ENCODE results near the gene UXS1. TPM values are rescaled to one million over a fixed set of nuclear protein-coding genes. Genes with fewer than 3 reads are reported as not detected.

The UXS1 gene
- total and polyA plus RNA-seq, 2 donors from 2014 or later: 56.6 to 74.4 TPM

DNA sequence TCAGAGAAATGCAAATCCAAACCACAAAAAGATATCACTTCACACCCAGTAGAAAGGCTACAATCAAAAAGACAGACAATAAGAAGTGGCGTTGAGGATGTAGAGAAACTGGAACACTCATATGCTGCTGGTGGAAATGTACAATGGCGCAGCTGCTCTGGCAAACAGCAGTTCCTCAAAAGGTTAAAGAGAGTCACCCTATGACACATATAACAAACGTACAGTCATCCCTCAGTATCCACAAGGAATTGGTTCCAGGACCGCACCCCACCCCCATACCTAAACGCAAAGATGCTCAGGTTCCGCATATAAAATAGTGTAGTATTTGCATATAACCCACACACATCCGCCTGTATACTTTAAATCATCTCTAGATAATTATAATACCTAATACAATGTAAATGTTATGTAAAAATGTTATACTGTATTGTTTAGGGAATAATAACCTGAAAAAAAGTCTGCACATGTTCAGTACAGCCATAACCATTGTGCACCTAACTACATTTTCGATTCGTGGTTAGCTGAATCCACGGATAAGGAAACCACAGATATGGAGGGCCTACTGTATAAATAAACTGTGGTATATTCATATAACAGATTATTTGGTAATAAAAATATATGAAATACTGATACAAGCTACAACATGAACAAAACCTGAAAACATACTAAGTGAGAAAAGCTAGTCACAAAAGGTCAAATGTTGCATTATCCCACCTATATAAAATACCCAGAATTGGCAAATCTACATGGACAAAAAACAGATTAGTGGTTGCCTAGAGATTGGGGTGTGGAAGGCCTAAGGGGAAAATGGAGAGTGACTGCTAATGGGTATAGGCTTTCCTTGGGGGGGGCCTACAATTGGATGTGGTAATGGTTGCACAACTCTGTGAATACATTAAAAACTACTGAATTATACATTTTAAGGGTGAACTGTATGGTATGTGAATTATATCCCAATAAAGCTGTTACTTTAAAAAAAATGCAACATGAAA is 37.5 kb downstream of the UXS1 start:
- Histone ChIP-seq H3K9me3 (ENCODE audit: control insufficient read depth in 2 of 3, insufficient read depth in 1 of 3, low read length in 3 of 3) (peaks cover 0 to 12% (median 0%) of the 10 kb centered on the region in 3 donors), H3K4me3 (ENCODE audit: low read length in 3 of 3) (no peak overlapping the region), H3K4me1 (ENCODE audit: control insufficient read depth in 2 of 3, insufficient read depth in 2 of 3, low read depth in 1 of 3, low read length in 3 of 3) (peaks cover 6 to 10% (median 6%) of the 10 kb centered on the region in 3 donors), H3K36me3 (ENCODE audit: control insufficient read depth in 2 of 3, insufficient read depth in 3 of 3, low read length in 3 of 3) (peaks cover 2 to 16% (median 5%) of the 10 kb centered on the region in 3 donors), H3K9ac (ENCODE audit: low read length in 3 of 3) (no peak overlapping the region), H3K27me3 (ENCODE audit: control insufficient read depth, insufficient read depth, low read length) (no peaks in the 10 kb centered on the region), H3K27ac (ENCODE audit: low read depth in 2 of 2, low read length in 2 of 2) (no peak overlapping the region)
- FAIRE-seq (no peak), DNase-seq (no peak)
- TF ChIP-seq, protein P1, sequence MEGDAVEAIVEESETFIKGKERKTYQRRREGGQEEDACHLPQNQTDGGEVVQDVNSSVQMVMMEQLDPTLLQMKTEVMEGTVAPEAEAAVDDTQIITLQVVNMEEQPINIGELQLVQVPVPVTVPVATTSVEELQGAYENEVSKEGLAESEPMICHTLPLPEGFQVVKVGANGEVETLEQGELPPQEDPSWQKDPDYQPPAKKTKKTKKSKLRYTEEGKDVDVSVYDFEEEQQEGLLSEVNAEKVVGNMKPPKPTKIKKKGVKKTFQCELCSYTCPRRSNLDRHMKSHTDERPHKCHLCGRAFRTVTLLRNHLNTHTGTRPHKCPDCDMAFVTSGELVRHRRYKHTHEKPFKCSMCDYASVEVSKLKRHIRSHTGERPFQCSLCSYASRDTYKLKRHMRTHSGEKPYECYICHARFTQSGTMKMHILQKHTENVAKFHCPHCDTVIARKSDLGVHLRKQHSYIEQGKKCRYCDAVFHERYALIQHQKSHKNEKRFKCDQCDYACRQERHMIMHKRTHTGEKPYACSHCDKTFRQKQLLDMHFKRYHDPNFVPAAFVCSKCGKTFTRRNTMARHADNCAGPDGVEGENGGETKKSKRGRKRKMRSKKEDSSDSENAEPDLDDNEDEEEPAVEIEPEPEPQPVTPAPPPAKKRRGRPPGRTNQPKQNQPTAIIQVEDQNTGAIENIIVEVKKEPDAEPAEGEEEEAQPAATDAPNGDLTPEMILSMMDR (IDR thresholded peaks at IDR 0.05; ENCODE audit: borderline replicate concordance, extremely low read depth, insufficient read depth): no peak
- intact Hi-C loops (cut with DNase I): no loop called here

DNA sequence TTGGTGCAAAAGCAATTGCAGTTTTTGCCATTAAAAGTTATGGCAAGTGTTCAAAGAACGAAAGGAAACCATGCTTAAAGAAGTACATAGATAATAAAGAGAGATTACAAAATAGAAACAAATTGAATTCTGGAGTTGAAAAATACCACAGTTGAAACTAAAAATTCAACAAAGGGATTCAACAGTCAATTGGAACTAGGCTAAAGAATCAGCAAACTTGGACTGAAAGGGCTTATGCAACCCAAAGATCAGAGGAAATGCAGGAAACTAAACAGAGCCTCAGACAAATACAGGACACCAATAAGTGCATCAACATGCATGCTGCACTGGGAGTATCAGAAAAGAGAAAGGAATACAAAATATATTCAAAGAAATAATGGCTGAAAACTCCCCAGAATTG is 40.3 kb downstream of the UXS1 start:
- TF ChIP-seq, protein P1 (IDR thresholded peaks at IDR 0.05; ENCODE audit: borderline replicate concordance, extremely low read depth, insufficient read depth): no peak
- no peaks in the 10 kb centered on the region for H3K27me3 ChIP-seq (ENCODE audit: control insufficient read depth, insufficient read depth, low read length)
- H3K9me3 ChIP-seq (ENCODE audit: control insufficient read depth in 2 of 3, insufficient read depth in 1 of 3, low read length in 3 of 3): peaks cover 0 to 12% (median 0%) of the 10 kb centered on the region in 3 donors
- intact Hi-C loops (cut with DNase I): no loop called here
- H3K36me3 ChIP-seq (ENCODE audit: control insufficient read depth in 2 of 3, insufficient read depth in 3 of 3, low read length in 3 of 3): peaks cover 2 to 11% (median 5%) of the 10 kb centered on the region in 3 donors
- peaks cover 0 to 3% (median 0%) of the 10 kb centered on the region in 3 donors for H3K4me1 ChIP-seq (ENCODE audit: control insufficient read depth in 2 of 3, insufficient read depth in 2 of 3, low read depth in 1 of 3, low read length in 3 of 3)
- H3K9ac ChIP-seq (ENCODE audit: low read length in 3 of 3): no peak overlapping the region
- DNase-seq (no peak), FAIRE-seq (no peak)
- H3K4me3 ChIP-seq (ENCODE audit: low read length in 3 of 3): no peak overlapping the region
- no peak overlapping the region for H3K27ac ChIP-seq (ENCODE audit: low read depth in 2 of 2, low read length in 2 of 2)

DNA sequence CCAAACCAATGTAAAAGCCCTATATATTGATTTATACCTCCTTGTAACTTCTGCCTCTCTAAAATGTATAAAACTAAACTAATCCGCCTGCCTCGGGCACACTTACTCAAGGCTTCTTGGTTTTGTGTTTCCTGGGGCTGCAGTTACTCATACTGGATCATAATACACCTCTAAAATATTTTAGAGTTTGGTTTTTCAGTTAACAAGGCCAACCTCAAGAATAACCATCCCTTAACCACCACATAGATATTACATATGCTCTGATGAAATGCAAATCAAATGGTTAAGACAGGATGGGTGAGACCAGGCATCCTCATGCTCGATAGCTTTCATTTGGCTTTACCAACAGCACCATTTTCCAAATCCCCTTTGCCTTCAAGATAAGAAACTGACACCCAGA is 46.4 kb downstream of the UXS1 start:
- H3K9ac ChIP-seq (ENCODE audit: low read length in 3 of 3): no peak overlapping the region
- no peak for DNase-seq
- intact Hi-C loops (cut with DNase I): no loop called here
- H3K4me3 ChIP-seq (ENCODE audit: low read length in 3 of 3): no peak overlapping the region
- no peaks in the 10 kb centered on the region for H3K27me3 ChIP-seq (ENCODE audit: control insufficient read depth, insufficient read depth, low read length)
- TF ChIP-seq, protein P1 (IDR thresholded peaks at IDR 0.05; ENCODE audit: borderline replicate concordance, extremely low read depth, insufficient read depth): no peak
- H3K4me1 ChIP-seq (ENCODE audit: control insufficient read depth in 2 of 3, insufficient read depth in 2 of 3, low read depth in 1 of 3, low read length in 3 of 3): no peaks in the 10 kb centered on the region
- H3K36me3 ChIP-seq (ENCODE audit: control insufficient read depth in 2 of 3, insufficient read depth in 3 of 3, low read length in 3 of 3): peaks cover 0 to 2% (median 0%) of the 10 kb centered on the region in 3 donors
- H3K9me3 ChIP-seq (ENCODE audit: control insufficient read depth in 2 of 3, insufficient read depth in 1 of 3, low read length in 3 of 3): no peaks in the 10 kb centered on the region
- FAIRE-seq: no peak
- H3K27ac ChIP-seq (ENCODE audit: low read depth in 2 of 2, low read length in 2 of 2): no peak overlapping the region
